Neuronal stem cell (in vitro differentiated cells): ENCODE data around the gene PNCK.

Experiments
- DNase-seq: peaks from one replicate; pipeline ENCODE4 v3.0.0-alpha.2; 2013; ENCODE audit warnings: low spot score
- H2AFZ ChIP-seq: one replicate; pipeline ENCODE4 v1.6.1; 2013; ENCODE audit warnings: mild to moderate bottlenecking, low read length, inconsistent platforms
- H2AK5ac ChIP-seq: 2 replicates; pipeline ENCODE4 v1.6.1; 2013; ENCODE audit warnings: low read depth, mild to moderate bottlenecking, inconsistent platforms, low read length, moderate library complexity, mixed read lengths
- H2BK120ac ChIP-seq: 2 replicates; pipeline ENCODE4 v1.6.1; 2013; ENCODE audit warnings: low read depth, mild to moderate bottlenecking, inconsistent platforms, low read length, moderate library complexity, mixed read lengths
- H2BK12ac ChIP-seq: one replicate; pipeline ENCODE4 v1.6.1; 2013; ENCODE audit warnings: low read length, inconsistent platforms
- H2BK15ac ChIP-seq: 2 replicates; pipeline ENCODE4 v1.6.1; 2013; ENCODE audit warnings: mild to moderate bottlenecking, low read length, inconsistent platforms, mixed read lengths
- H2BK5ac ChIP-seq: one replicate; pipeline ENCODE4 v1.6.1; 2013; ENCODE audit warnings: inconsistent platforms, mild to moderate bottlenecking, low read length, moderate library complexity
- H3K14ac ChIP-seq: one replicate; pipeline ENCODE4 v1.6.1; 2013; ENCODE audit warnings: low read length, inconsistent platforms
- H3K18ac ChIP-seq: 2 replicates; pipeline ENCODE4 v1.6.1; 2013; ENCODE audit warnings: low read length, inconsistent platforms
- H3K23ac ChIP-seq: 2 replicates; pipeline ENCODE4 v1.6.1; 2013; ENCODE audit warnings: low read depth, mild to moderate bottlenecking, mixed read lengths, low read length, inconsistent platforms; ENCODE audit not compliant: poor library complexity
- H3K27ac ChIP-seq: replicated peaks from 3 replicates; pipeline ENCODE4 v1.5.1; 2013; ENCODE audit warnings: low read length, inconsistent platforms
- H3K27me3 ChIP-seq, 3 experiments: 2 replicates each; pipeline ENCODE4 v1.6.1; 2013; ENCODE audit warnings: low read length in 3 of 3, mild to moderate bottlenecking in 2 of 3, inconsistent platforms in 1 of 3, low read depth in 1 of 3, mixed read lengths in 1 of 3, moderate library complexity in 1 of 3; ENCODE audit not compliant: control insufficient read depth in 3 of 3, insufficient read depth in 3 of 3
- H3K36me3 ChIP-seq, 2 donors: replicated peaks in 1 of 2; 2 replicates each; pipeline ENCODE4 v1.6.1; 2013; ENCODE audit warnings: low read length in 2 of 2; ENCODE audit not compliant: control insufficient read depth in 2 of 2, insufficient read depth in 2 of 2
- H3K4ac ChIP-seq: 2 replicates; pipeline ENCODE4 v1.6.1; 2013; ENCODE audit warnings: inconsistent platforms, mild to moderate bottlenecking, low read length, moderate library complexity
- H3K4me1 ChIP-seq, 2 donors: 1 replicate in 1 of 2; 2 replicates in 1 of 2; pipeline ENCODE4 v1.6.1; 2013; ENCODE audit warnings: low read length in 2 of 2, low read depth in 1 of 2; ENCODE audit not compliant: control insufficient read depth in 2 of 2, insufficient read depth in 1 of 2
- H3K4me2 ChIP-seq: one replicate; pipeline ENCODE4 v1.6.1; 2013; ENCODE audit warnings: mild to moderate bottlenecking, low read length, inconsistent platforms; ENCODE audit not compliant: insufficient read depth, poor library complexity, severe bottlenecking
- H3K4me3 ChIP-seq, 2 donors: 2 replicates each; pipeline ENCODE4 v1.5.1; 2013; ENCODE audit warnings: low read length in 2 of 2, mild to moderate bottlenecking in 2 of 2, inconsistent platforms in 1 of 2, moderate library complexity in 1 of 2
- H3K79me1 ChIP-seq: one replicate; pipeline ENCODE4 v1.6.1; 2013; ENCODE audit warnings: low read depth, mild to moderate bottlenecking, inconsistent platforms, low read length, moderate library complexity
- H3K9ac ChIP-seq: one replicate; pipeline ENCODE4 v1.6.1; 2013; ENCODE audit warnings: mild to moderate bottlenecking, low read depth, low read length, inconsistent platforms; ENCODE audit not compliant: poor library complexity
- H3K9me3 ChIP-seq, 2 donors: replicated peaks in 1 of 2; 2 replicates each; pipeline versions ENCODE3 to v1.6.1; 2013; ENCODE audit warnings: low read length in 2 of 2, mild to moderate bottlenecking in 2 of 2, inconsistent platforms in 1 of 2, low read depth in 1 of 2, mixed read lengths in 1 of 2, moderate library complexity in 1 of 2; ENCODE audit not compliant: control insufficient read depth in 2 of 2, insufficient read depth in 1 of 2
- H4K8ac ChIP-seq: one replicate; pipeline ENCODE4 v1.6.1; 2013; ENCODE audit warnings: low read depth, mild to moderate bottlenecking, inconsistent platforms, low read length, moderate library complexity
- H4K91ac ChIP-seq: one replicate; pipeline ENCODE4 v1.6.1; 2013; ENCODE audit warnings: low read length, low read depth, mild to moderate bottlenecking, inconsistent platforms; ENCODE audit not compliant: poor library complexity
- WGBS, 2 donors: extraction: QIAGEN DNeasy Blood & Tissue Kit; methylation state at CpG; one replicate each; pipeline ENCODE4 v1.1.7; 2013; ENCODE audit warnings: missing lambda C conversion rate in 2 of 2, mixed read lengths in 1 of 2; ENCODE audit not compliant: insufficient read length in 2 of 2, insufficient replicate concordance in 1 of 2; ENCODE audit errors: extremely low coverage in 2 of 2; 5-methylcytosine and 5-hydroxymethylcytosine counted together

The PNCK gene

GRCh38 chrX:153634832-153635231, 38.8 kb downstream of the PNCK start:
- Histone ChIP-seq H3K9me3 (no peaks in the 10 kb centered on the region), H3K4ac (no peak overlapping the region), H4K91ac (no peak overlapping the region), H2BK5ac (no peak overlapping the region), H3K9ac (no peak overlapping the region), H3K4me1 (no peaks in the 10 kb centered on the region), H3K4me3 (no peak overlapping the region), H3K36me3 (no peaks in the 10 kb centered on the region), H3K4me2 (no peak overlapping the region), H2AK5ac (no peak overlapping the region), H2BK15ac (no peak overlapping the region), H2BK120ac (no peak overlapping the region), H3K23ac (no peak overlapping the region), H2BK12ac (no peak overlapping the region), H3K79me1 (no peaks in the 10 kb centered on the region), H3K27ac (no peak overlapping the region), H2AFZ (no peak overlapping the region), H3K14ac (no peak overlapping the region), H3K18ac (no peak overlapping the region), H4K8ac (no peak overlapping the region), H3K27me3 (peaks cover 0 to 89% (median 0%) of the 10 kb centered on the region in 3 experiments)
- no CpG with 5 or more reads among the region's 15 CpGs for WGBS, 2 donors
- DNase-seq = no peak

GRCh38 chrX:153634236-153634635, 39.4 kb downstream of the PNCK start:
- Histone ChIP-seq H3K27me3 (peaks cover 0 to 88% (median 0%) of the 10 kb centered on the region in 3 experiments), H3K9ac (no peak overlapping the region), H3K4me3 (no peak overlapping the region), H2AFZ (no peak overlapping the region), H2BK120ac (no peak overlapping the region), H4K8ac (no peak overlapping the region), H3K36me3 (no peaks in the 10 kb centered on the region), H3K4me1 (no peaks in the 10 kb centered on the region), H4K91ac (no peak overlapping the region), H3K9me3 (no peaks in the 10 kb centered on the region), H3K4ac (no peak overlapping the region), H2BK5ac (no peak overlapping the region), H2BK15ac (no peak overlapping the region), H2AK5ac (no peak overlapping the region), H3K23ac (no peak overlapping the region), H2BK12ac (no peak overlapping the region), H3K18ac (no peak overlapping the region), H3K4me2 (no peak overlapping the region), H3K14ac (no peak overlapping the region), H3K79me1 (no peaks in the 10 kb centered on the region), H3K27ac (no peak overlapping the region)
- no CpG with 5 or more reads among the region's 9 CpGs for WGBS, 2 donors
- DNase-seq = no peak

GRCh38 chrX:153633607-153634180, 39.9 kb downstream of the PNCK start:
- Histone ChIP-seq H3K9me3 (no peaks in the 10 kb centered on the region), H3K4me3 (no peak overlapping the region), H3K23ac (no peak overlapping the region), H2BK12ac (no peak overlapping the region), H3K4me2 (no peak overlapping the region), H2BK15ac (no peak overlapping the region), H3K14ac (peak overlapping the region; percentile 21), H4K8ac (no peak overlapping the region), H2AK5ac (no peak overlapping the region), H3K79me1 (no peaks in the 10 kb centered on the region), H3K27me3 (peaks cover 0 to 88% (median 0%) of the 10 kb centered on the region in 3 experiments), H2BK5ac (no peak overlapping the region), H4K91ac (no peak overlapping the region), H3K4ac (no peak overlapping the region), H2AFZ (no peak overlapping the region), H2BK120ac (no peak overlapping the region), H3K27ac (no peak overlapping the region), H3K18ac (no peak overlapping the region), H3K36me3 (no peaks in the 10 kb centered on the region), H3K9ac (no peak overlapping the region), H3K4me1 (no peaks in the 10 kb centered on the region)
- no peak for DNase-seq
- WGBS, 2 donors = no CpG with 5 or more reads among the region's 15 CpGs

- H2BK15ac ChIP-seq = no peak overlapping the region
- no peak overlapping the region for H3K4ac ChIP-seq
- DNase-seq = no peak
- H2AFZ ChIP-seq = no peak overlapping the region
- H2BK12ac ChIP-seq = no peak overlapping the region
- whole genome bisulfite sequencing, 2 donors = no CpG with 5 or more reads among the region's 14 CpGs
- no peak overlapping the region for H3K27ac ChIP-seq
- no peaks in the 10 kb centered on the region for H3K79me1 ChIP-seq
- H2AK5ac ChIP-seq = no peak overlapping the region
- H3K4me1 ChIP-seq = no peaks in the 10 kb centered on the region
- no peak overlapping the region for H3K23ac ChIP-seq
- no peak overlapping the region for H3K9ac ChIP-seq
- H3K27me3 ChIP-seq = peaks cover 0 to 88% (median 0%) of the 10 kb centered on the region in 3 experiments
- no peak overlapping the region for H2BK120ac ChIP-seq
- H2BK5ac ChIP-seq = no peak overlapping the region
- H4K8ac ChIP-seq = no peak overlapping the region
- H3K9me3 ChIP-seq = no peaks in the 10 kb centered on the region
- H4K91ac ChIP-seq = no peak overlapping the region
- H3K4me2 ChIP-seq = no peak overlapping the region
- H3K36me3 ChIP-seq = no peaks in the 10 kb centered on the region
- H3K18ac ChIP-seq = no peak overlapping the region
- no peak overlapping the region for H3K14ac ChIP-seq
- H3K4me3 ChIP-seq = no peak overlapping the region
Observed at GRCh38 chrX:153633048-153633447, 40.6 kb downstream of the PNCK start.
